HG03558 (cell line): ENCODE results near the gene EPAS1.
"Not testable (repeated sequence)": the region's sequence is repeated elsewhere in the genome, so short reads cannot be mapped to it uniquely, and the experiment has no call there.

Source experiments
- ATAC-seq: cut with Tn5 transposase; IDR thresholded peaks from one replicate; pipeline ENCODE4 v1.9.1; 2021; ENCODE audit warnings: moderate number of reproducible peaks; ENCODE audit not compliant: unreplicated experiment; ENCODE audit errors: extremely low read depth

EPAS1 gene

DNA sequence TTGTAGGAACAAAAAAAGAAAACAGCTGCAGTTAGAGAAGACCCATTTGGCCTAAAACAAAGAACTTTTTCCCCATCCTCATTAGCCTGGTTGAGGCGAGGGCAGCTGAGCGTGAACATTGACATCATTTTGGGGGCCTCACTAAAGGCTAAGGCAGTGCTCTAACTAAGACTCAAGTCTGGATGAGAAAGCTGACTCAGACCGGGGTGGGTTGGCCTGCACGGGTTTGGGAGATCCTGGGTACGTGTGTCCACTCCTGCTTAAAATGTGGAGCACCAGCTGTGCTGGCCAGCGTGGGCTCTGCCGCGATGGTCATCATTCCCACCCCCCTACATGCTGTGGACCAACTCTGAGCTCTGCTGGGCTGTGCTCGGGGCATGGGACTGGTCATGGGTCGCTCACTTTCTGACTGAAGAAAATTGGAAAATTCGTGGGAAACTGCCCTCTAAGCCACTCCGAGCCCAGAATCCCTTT is 96.2 kb downstream of the EPAS1 start:
- no peak for ATAC-seq

DNA sequence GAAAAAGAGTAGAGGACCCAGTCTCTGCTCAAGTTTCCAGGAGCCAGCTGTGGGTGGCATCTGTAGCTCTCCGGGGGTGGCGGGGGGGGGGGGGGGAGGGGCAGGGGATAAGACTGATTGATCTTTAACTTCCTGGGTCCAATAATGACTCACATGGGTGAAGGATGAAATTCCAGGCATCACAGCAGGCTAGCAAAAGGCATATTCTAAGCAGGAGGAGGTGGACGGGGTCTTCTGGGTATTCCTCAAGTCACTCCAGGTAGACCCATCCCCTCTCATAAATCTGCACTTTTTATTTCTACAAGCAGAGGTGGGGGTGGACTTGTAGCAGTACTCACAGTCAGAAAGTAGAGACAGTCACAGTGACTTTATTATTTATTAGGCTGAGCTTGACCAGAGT is 96.7 kb downstream of the EPAS1 start:
- no peak for ATAC-seq

GRCh38 chr2:46394649-46395510 is 97.7 kb downstream of the EPAS1 start:
- ATAC-seq, result no peak

DNA sequence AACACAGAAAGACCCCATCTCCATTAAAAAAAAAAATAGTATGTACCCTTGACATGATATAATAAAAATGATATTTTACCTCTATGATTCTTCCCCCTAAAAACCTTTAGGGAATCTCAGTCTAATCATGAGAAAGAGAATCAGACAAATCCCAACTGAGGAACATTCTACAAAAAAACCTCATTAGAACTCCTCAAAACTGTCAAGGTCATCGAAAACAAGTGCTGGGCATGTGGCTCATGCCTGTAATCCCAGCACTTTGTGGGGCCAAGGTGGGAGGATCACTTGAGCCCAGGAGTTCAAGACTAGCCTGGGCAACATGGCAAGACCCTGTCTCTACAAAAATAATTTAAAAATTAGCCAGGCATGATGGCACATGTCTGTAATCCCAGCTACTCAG is 98.5 kb downstream of the EPAS1 start:
- ATAC-seq, result not testable (repeated sequence)

- no peak for ATAC-seq
Measured at GRCh38 chr2:46400016-46400415, 102.8 kb downstream of the EPAS1 start.

- ATAC-seq, result no peak
Measured at GRCh38 chr2:46402874-46403273, 105.7 kb downstream of the EPAS1 start.

DNA sequence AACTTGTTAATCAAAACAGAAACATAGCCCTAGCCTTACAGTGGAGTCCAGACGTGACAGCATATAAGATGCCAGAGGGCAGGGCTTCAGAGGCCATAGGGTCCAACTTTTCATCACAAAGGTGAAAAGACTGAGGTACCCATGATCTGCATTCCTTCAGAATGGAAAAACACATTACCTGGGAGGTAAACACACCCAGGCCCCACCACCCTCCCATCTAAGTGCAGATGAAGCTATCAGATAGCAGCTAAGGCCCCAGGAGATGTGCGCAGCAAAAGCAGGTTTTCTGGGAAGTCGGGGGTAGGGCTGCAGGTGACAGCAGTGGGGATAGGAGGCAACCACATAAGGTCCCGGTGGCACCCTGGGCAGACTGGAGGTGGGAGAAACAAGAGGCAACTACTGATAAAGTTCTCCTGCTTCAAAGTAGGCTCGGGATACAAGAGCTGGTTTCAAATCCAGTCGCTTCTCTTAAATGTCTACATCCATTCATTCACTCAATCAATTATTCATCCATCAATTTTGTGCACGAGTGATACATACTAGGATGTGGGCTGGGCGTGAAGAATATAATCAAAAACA is 107.1 kb downstream of the EPAS1 start:
- no peak for ATAC-seq

GRCh38 chr2:46407852-46408455 is 110.7 kb downstream of the EPAS1 start:
- no peak for ATAC-seq

- ATAC-seq, result no peak
Measured at GRCh38 chr2:46409756-46410155, 112.5 kb downstream of the EPAS1 start.

- no peak for ATAC-seq
Measured at GRCh38 chr2:46410273-46411244, 113.4 kb downstream of the EPAS1 start.

DNA sequence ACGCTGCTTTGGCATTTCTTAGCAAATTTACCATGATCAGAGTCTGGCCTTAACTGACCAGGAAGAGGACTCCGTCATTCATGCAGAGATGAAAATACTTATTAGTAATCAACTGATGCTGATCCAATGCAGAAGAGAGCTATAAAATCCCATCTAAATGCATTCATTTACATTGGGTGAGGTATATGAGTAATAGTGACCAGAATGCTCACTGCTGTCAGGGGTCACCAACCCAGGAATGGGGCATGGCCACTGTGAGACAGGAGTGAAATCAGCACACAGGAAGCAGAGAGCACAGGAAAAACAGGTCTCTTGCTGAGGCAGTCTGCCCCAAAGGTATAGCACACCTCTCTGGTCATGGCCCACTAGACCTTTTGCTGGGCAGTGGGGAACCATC is 114.0 kb downstream of the EPAS1 start:
- no peak for ATAC-seq

DNA sequence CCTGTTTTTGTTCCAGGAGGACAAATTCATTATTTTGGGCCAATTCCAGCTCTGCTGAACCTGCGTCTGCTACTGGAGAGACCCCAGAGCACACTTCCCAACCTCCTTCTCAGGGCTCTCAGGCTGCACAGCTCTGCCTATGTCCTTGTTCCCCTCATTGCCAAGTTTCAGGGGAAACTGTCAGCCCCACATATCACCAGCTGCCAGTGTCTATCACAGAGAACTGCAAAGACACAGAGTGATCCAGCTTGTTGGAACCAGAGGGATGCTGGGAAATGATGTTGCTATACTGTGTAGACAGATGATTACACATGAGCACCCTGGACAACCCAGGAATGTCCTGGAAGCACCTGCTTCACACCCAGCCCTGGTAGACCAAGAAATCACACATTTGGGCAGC is 114.8 kb downstream of the EPAS1 start:
- no peak for ATAC-seq

DNA sequence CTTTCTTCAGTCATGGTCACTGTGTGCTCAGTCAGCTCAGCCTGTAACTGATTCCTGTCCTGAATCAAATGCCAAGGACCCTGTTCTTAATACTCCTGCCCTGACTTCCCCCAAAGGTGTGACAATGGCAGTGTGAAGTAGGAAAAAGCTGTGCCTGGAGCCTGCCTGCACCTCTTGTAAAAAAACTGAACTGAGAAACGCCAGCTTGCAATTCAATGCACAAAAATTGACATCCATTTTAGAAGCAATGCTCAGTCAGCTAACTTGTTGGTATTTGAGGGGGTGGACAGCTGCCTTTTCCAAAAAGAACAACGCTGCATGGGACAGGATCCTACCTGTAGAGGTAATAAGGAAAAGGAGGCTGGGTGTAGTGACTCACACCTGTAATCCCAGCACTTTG is 115.9 kb downstream of the EPAS1 start:
- ATAC-seq, result no peak

GRCh38 chr2:46413631-46414030 is 116.4 kb downstream of the EPAS1 start:
- no peak for ATAC-seq

- no peak for ATAC-seq
Measured at GRCh38 chr2:46414701-46415100, 117.5 kb downstream of the EPAS1 start.

DNA sequence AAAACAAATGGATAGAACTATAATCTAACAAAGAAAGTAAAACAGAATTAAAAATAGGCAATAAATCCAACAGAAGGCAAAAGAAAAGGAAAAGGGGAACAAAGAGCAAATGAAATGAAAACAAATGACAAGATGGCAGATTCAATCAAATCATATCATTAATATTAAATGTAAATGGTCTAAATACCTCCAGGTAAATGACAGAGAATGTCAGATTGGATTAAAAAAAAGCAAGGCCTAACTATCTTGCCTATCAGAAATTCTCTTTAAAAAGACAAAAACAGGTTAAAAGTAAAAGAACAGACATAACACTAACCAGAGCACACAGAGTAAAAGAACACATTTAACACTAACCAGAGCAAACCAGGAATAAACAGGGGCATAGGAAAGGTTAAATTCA is 119.1 kb downstream of the EPAS1 start:
- no peak for ATAC-seq

- ATAC-seq, result no peak
Measured at GRCh38 chr2:46416739-46417403, 119.7 kb downstream of the EPAS1 start.

GRCh38 chr2:46420945-46421344 is 123.7 kb downstream of the EPAS1 start:
- ATAC-seq, result no peak

DNA sequence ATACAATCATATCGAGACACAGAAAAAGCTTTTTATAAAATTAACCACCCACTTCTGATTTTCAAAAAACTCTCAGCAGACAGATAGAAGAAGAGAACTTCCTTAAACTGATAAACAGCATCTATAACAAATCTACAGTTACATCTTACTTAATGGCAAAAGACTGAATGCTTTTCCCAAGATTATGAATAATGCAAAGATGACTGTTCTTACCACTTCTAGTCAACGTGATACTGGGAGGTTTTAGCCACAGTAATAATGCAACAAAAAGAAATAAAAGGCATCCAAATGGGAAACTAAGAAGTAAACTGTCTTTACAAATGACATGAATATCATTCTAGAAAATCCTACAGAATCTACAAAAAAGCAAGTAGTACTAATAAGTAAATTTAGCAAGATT is 124.2 kb downstream of the EPAS1 start:
- ATAC-seq, result no peak
